ENCODE results near the gene VWA1. TPM values are rescaled to one million over a fixed set of nuclear protein-coding genes. Genes with fewer than 3 reads are reported as not detected.
A peak's percentile ranks its signal among the peaks of the same experiment; 100 is the strongest.

The VWA1 gene
- total RNA-seq, 6 experiments from 2014 or later: 39.5 to 195 (median 78.7) TPM

DNA sequence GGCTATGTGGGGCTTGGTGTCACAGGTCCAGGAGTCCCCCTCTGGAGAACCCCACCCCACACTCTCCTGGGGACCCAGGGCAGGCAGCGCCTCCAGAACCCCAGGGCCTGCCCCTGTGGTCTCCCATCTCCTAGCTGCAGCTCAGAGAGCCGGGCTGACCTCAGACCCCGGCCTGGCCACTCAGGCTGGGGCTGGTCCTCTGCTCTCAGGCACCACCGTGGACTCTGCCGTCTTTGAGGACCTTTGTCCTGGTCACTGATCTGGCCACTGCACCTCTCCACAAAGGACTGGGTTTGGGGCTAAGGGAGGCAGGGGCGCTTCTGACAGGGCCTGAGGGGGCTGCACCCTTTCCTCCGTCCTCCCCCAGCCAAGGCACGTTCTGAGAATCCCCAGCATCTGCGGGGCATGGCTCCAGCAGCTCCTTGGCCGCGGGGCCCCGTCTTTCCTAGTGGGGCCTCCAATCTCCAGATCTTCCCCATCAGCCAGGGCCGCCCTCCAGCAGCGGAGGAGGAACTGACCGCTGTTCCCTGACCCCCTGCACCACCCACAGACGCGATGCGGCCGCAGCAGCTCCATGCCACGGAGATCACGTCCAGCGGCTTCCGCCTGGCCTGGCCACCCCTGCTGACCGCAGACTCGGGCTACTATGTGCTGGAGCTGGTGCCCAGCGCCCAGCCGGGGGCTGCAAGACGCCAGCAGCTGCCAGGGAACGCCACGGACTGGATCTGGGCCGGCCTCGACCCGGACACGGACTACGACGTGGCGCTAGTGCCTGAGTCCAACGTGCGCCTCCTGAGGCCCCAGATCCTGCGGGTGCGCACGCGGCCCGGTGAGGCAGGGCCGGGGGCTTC lies 3.3 kb downstream of the VWA1 start:
- intact Hi-C loops (cut with DNase I): no loop called here
- peak in 1 of 3 donors; percentile 70 for DNase-seq

DNA sequence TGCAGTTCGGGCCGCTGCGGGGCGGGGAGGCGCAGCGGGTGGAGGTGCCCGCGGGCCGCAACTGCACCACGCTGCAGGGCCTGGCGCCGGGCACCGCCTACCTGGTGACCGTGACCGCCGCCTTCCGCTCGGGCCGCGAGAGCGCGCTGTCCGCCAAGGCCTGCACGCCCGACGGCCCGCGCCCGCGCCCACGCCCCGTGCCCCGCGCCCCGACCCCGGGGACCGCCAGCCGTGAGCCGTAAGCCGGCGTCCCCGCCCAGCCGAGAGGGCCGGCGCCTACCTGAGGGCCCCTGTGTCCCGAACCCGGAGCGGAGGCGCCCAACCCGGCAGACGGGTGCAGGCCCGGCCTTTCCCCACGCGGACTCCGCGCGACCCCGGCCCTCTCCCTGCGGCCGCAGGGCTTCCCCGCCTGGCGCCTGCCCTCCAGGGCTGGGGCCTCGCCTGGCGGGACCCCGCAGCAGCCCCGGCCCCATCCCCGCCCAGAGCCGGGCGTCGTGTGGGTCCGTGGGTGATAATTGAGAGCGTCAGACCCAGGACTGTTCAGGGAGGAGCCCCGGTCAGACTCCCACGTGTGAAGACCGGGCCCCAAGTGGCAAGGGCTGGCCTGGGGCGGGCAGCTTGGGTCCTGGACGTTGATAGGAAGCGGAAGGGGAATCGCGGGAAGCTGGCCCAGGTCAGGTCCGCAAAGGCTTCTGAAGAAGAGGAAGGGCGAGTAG lies 4.2 kb downstream of the VWA1 start:
- WGBS (ENCODE audit: insufficient coverage, low coverage, low lambda C conversion rate, missing lambda C conversion rate): 87% methylated on average over 10 of the region's 82 CpGs
- Histone ChIP-seq H3K4me1 (peaks cover 0 to 46% (median 18%) of the 10 kb centered on the region in 4 donors), H3K4me3 (no peak overlapping the region), H3K27ac (no peak overlapping the region), H3K36me3 (no peaks in the 10 kb centered on the region), H3K9me3 (no peaks in the 10 kb centered on the region), H3K27me3 (no peaks in the 10 kb centered on the region)
- ATAC-seq (no peak), DNase-seq (peak in 1 of 3 donors; percentile 41)
- no peak for TF ChIP-seq POLR2A (IDR thresholded peaks at IDR 0.05)
- TF ChIP-seq, protein P1, sequence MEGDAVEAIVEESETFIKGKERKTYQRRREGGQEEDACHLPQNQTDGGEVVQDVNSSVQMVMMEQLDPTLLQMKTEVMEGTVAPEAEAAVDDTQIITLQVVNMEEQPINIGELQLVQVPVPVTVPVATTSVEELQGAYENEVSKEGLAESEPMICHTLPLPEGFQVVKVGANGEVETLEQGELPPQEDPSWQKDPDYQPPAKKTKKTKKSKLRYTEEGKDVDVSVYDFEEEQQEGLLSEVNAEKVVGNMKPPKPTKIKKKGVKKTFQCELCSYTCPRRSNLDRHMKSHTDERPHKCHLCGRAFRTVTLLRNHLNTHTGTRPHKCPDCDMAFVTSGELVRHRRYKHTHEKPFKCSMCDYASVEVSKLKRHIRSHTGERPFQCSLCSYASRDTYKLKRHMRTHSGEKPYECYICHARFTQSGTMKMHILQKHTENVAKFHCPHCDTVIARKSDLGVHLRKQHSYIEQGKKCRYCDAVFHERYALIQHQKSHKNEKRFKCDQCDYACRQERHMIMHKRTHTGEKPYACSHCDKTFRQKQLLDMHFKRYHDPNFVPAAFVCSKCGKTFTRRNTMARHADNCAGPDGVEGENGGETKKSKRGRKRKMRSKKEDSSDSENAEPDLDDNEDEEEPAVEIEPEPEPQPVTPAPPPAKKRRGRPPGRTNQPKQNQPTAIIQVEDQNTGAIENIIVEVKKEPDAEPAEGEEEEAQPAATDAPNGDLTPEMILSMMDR (IDR thresholded peaks at IDR 0.05): no peak
- intact Hi-C loops (cut with DNase I): loop anchor here in 1 of 2 donors (5.0 kb wide), 1 partner anchor 32 kb away; the partner anchor contains the start of gene MRPL20

More for the DNA sequence above, 3.3 kb downstream of the VWA1 start:
- Histone ChIP-seq H3K27me3 (no peaks in the 10 kb centered on the region), H3K4me3 (peak overlapping the region; percentile 28 to 54 (median 38)), H3K36me3 (no peaks in the 10 kb centered on the region), H3K27ac (peak overlapping the region in 2 of 3 donors; percentile 23 to 65), H3K9me3 (no peaks in the 10 kb centered on the region), H3K4me1 (peaks cover 0 to 55% (median 23%) of the 10 kb centered on the region in 4 donors)
- 73% methylated on average over 3 of the region's 45 CpGs for WGBS (ENCODE audit: insufficient coverage, low coverage, low lambda C conversion rate, missing lambda C conversion rate)
- TF ChIP-seq, protein P1 (IDR thresholded peaks at IDR 0.05): no peak
- no peak for TF ChIP-seq POLR2A (IDR thresholded peaks at IDR 0.05)
- peak in 3 of 4 donors; percentile 13 to 44 (median 30) for ATAC-seq

DNA sequence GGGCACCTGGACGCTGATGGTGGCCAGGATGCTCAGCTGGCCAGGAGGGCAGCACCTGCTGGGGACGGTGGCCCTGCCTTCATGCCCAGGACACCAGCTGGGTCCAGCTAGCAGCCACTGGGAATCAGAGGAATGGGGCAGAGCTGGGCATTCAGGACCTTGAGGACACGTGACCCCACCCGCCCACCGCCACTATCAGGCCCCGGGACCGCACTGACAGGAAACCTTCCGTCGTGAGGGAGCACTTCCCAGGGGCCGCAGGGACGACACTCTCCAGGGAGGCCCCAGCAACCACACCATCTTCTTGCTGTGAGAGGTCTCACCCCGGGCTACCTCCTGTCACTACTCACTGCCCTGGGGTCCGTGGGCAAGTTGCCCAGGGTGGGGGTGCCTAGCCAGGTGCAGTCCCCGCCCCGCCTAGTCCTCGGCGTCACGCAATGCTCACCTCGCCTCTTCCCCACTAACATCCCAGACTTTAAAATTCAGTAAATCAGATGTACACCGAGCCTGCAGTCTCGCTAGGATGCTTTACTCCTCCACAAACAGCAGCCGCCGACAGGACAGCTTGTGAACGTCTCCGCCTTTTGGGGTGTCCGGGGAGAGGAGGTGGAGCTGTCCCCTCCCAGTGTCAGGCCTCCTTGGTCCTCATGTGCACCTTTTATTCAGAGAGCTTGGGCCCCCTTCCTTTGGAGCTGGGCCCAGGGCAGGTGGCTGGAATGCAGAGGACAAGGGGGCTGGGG lies 4.9 kb downstream of the VWA1 start:
- Histone ChIP-seq H3K36me3 (no peaks in the 10 kb centered on the region), H3K27ac (no peak overlapping the region), H3K4me3 (no peak overlapping the region), H3K9me3 (no peaks in the 10 kb centered on the region), H3K4me1 (peaks cover 0 to 39% (median 14%) of the 10 kb centered on the region in 4 donors), H3K27me3 (no peaks in the 10 kb centered on the region)
- 70% methylated on average over 7 of the region's 26 CpGs for WGBS (ENCODE audit: insufficient coverage, low coverage, low lambda C conversion rate, missing lambda C conversion rate)
- TF ChIP-seq, protein P1 (IDR thresholded peaks at IDR 0.05): no peak
- TF ChIP-seq POLR2A (IDR thresholded peaks at IDR 0.05): no peak
- intact Hi-C loops (cut with DNase I): loop anchor here in 1 of 2 donors (5.0 kb wide), 1 partner anchor 33 kb away; the partner anchor contains the start of gene MRPL20
- DNase-seq: peak in 1 of 3 donors; percentile 48
- ATAC-seq: no peak
